ENCODE data around the gene MRPL53.

Gene MRPL53

GRCh38 chr2:74499940-74500577, 27.6 kb upstream of the MRPL53 start:
- ChIA-PET POLR2A (interaction anchor here (1.2 kb wide), 1 partner anchor 10 kb away, joined by 3 read pairs; no protein-coding TSS in a partner anchor), CTCF (interaction anchor here (0.7 to 1.0 kb wide), 4 partner anchors 17 to 141 kb away, joined by 3 to 4 read pairs (median 4); partner anchors contain the start of genes CCDC142 and TTC31)
- peaks cover 0 to 10% of the 10 kb centered on the region in 2 experiments; a peak in 2 of 3 replicates for H3K36me3 ChIP-seq (ENCODE audit: control insufficient read depth in 2 of 2, insufficient read depth in 1 of 2, low read length in 2 of 2)
- no peak overlapping the region for H3K4me3 ChIP-seq (ENCODE audit: low read depth, low read length)
- no peak for TF ChIP-seq ZNF654 (tag by site-specific recombination; IDR thresholded peaks at IDR 0.05; ENCODE audit: low read depth)
- no peak for TF ChIP-seq REST (tag by site-specific recombination; IDR thresholded peaks at IDR 0.05)
- no peak for TF ChIP-seq ZNF791 (tag by site-specific recombination; IDR thresholded peaks at IDR 0.05)
- no peaks in the 10 kb centered on the region for H3K9me3 ChIP-seq (ENCODE audit: control insufficient read depth, insufficient read depth, low read depth, low read length)
- no peaks in the 10 kb centered on the region for H3K4me1 ChIP-seq (ENCODE audit: control insufficient read depth, insufficient read depth, low read length)
- H3K27ac ChIP-seq (ENCODE audit: extremely low read depth, low read depth, low read length): no peak overlapping the region

- Histone ChIP-seq H3K4me3 (ENCODE audit: low read depth, low read length) (no peak within 1 kb of the TSS), H3K4me1 (ENCODE audit: control insufficient read depth, insufficient read depth, low read length) (no peaks in the 10 kb centered on the region), H3K27ac (ENCODE audit: extremely low read depth, low read depth, low read length) (no peak within 1 kb of the TSS), H3K9me3 (ENCODE audit: control insufficient read depth, insufficient read depth, low read depth, low read length) (no peaks in the 10 kb centered on the region), H3K36me3 (ENCODE audit: control insufficient read depth in 2 of 2, insufficient read depth in 1 of 2, low read length in 2 of 2) (peaks cover 0 to 6% of the 10 kb centered on the region in 2 experiments; a peak in 1 of 3 replicates)
- peak; percentile 11; the same call in 1 of the 2 replicates for TF ChIP-seq SCRT2 (tag by site-specific recombination; IDR thresholded peaks at IDR 0.05)
- TF ChIP-seq KLF16 (tag by site-specific recombination; IDR thresholded peaks at IDR 0.05): no peak
- no peak for TF ChIP-seq ZNF549 (tag by site-specific recombination; IDR thresholded peaks at IDR 0.05)
- TF ChIP-seq MZF1 (tag by site-specific recombination; IDR thresholded peaks at IDR 0.05; ENCODE audit: borderline replicate concordance): no peak
- ChIA-PET CTCF (interaction anchor here (1.0 kb wide), 1 partner anchor 17 kb away, joined by 4 read pairs; the partner anchor contains the start of genes CCDC142 and TTC31), POLR2A (no interaction called here)
Observed at GRCh38 chr2:74499267-74499939, 26.9 kb upstream of the MRPL53 start, which contains the start of gene LBX2. LBX2 (minus strand) TSS chr2:74499603; CDS start chr2:74499537, 66 bp downstream.

GRCh38 chr2:74498500-74499266, 26.2 kb upstream of the MRPL53 start:
- no peak overlapping the region for H3K4me3 ChIP-seq (ENCODE audit: low read depth, low read length)
- TF ChIP-seq SCRT2 (tag by site-specific recombination; IDR thresholded peaks at IDR 0.05): peak; percentile 87
- TF ChIP-seq ZNF423 (tag by site-specific recombination; IDR thresholded peaks at IDR 0.05): no peak
- H3K4me1 ChIP-seq (ENCODE audit: control insufficient read depth, insufficient read depth, low read length): no peaks in the 10 kb centered on the region
- no peaks in the 10 kb centered on the region for H3K9me3 ChIP-seq (ENCODE audit: control insufficient read depth, insufficient read depth, low read depth, low read length)
- H3K27ac ChIP-seq (ENCODE audit: extremely low read depth, low read depth, low read length): no peak overlapping the region
- H3K36me3 ChIP-seq (ENCODE audit: control insufficient read depth in 2 of 2, insufficient read depth in 1 of 2, low read length in 2 of 2): peaks cover 0 to 8% of the 10 kb centered on the region in 2 experiments; a peak in 1 of 3 replicates
- CTCF ChIA-PET: no interaction called here
- POLR2A ChIA-PET: no interaction called here

- H3K4me3 ChIP-seq (ENCODE audit: low read depth, low read length): no peak overlapping the region
Observed at GRCh38 chr2:74497777-74498499, 25.5 kb upstream of the MRPL53 start.

More at GRCh38 chr2:74497777-74498499, 25.5 kb upstream of the MRPL53 start:
- H3K9me3 ChIP-seq (ENCODE audit: control insufficient read depth, insufficient read depth, low read depth, low read length): no peaks in the 10 kb centered on the region
- ChIA-PET CTCF (interaction anchor here (1.1 kb wide), 1 partner anchor 34 kb away, joined by 3 read pairs; no protein-coding TSS in a partner anchor), POLR2A (no interaction called here)
- TF ChIP-seq SCRT2 (tag by site-specific recombination; IDR thresholded peaks at IDR 0.05) (peak; percentile 84), BCL11A (tag by site-specific recombination; IDR thresholded peaks at IDR 0.05; ENCODE audit: low read depth) (no peak), ZNF600 (tag by site-specific recombination; IDR thresholded peaks at IDR 0.05) (no peak)
- peaks cover 0 to 16% of the 10 kb centered on the region in 2 experiments; a peak in 1 of 3 replicates for H3K36me3 ChIP-seq (ENCODE audit: control insufficient read depth in 2 of 2, insufficient read depth in 1 of 2, low read length in 2 of 2)
- no peak overlapping the region for H3K27ac ChIP-seq (ENCODE audit: extremely low read depth, low read depth, low read length)
- H3K4me1 ChIP-seq (ENCODE audit: control insufficient read depth, insufficient read depth, low read length): no peaks in the 10 kb centered on the region

Measured in HEK293 (cell line).